ENCODE measurements around the gene EML4. TPM values are rescaled to one million over a fixed set of nuclear protein-coding genes. Genes with fewer than 3 reads are reported as not detected.

The EML4 gene
- total RNA-seq, 2 experiments from 2014 or later = 37.1 to 43.2 TPM

- Histone ChIP-seq H3K4me1 (ENCODE audit: insufficient read depth, low read length, poor library complexity, severe bottlenecking) (peaks cover 34% of the 10 kb centered on the region), H3K4me3 (ENCODE audit: low read depth, low read length, poor library complexity, severe bottlenecking) (peak overlapping the region; percentile 82), H3K79me2 (ENCODE audit: insufficient read depth, low read depth, low read length) (peaks cover 44% of the 10 kb centered on the region; the same call in 1 of the 2 replicates), H4K20me1 (ENCODE audit: insufficient read depth, low read length) (peaks cover 9% of the 10 kb centered on the region; the same call in 1 of the 2 replicates), H3K9me3 (ENCODE audit: low read length) (no peaks in the 10 kb centered on the region), H3K36me3 (ENCODE audit: insufficient read depth, low read length) (no peaks in the 10 kb centered on the region), H2AFZ (ENCODE audit: low read length) (no peak overlapping the region; the same call in 1 of the 2 replicates), H3K27ac (ENCODE audit: low read depth, low read length, poor library complexity, severe bottlenecking) (peak overlapping the region; percentile 59), H3K4me2 (ENCODE audit: low read length) (peak overlapping the region; percentile 98), H3K9me2 (ENCODE audit: insufficient read depth, low read length) (no peaks in the 10 kb centered on the region)
- no peak for TF ChIP-seq EZH2phosphoT487 (IDR thresholded peaks at IDR 0.05; ENCODE audit: borderline replicate concordance, low read depth, low read length)
- no peak for TF ChIP-seq CTCF (conservative IDR thresholded peaks at IDR 0.05; ENCODE audit: low read length)
- CTCF ChIA-PET (ENCODE audit: unreplicated experiment) = no interaction called here
- peak; percentile 23 for DNase-seq (ENCODE audit: low spot score)
- BruUV-seq (replicated peaks) = no TSS peak
- POLR2A ChIA-PET = interaction anchor here (0.7 to 3.0 kb wide), 7 partner anchors 10 to 724 kb away, joined by 3 to 19 read pairs (median 4); no protein-coding TSS in a partner anchor
- intact Hi-C loops (cut with micrococcal nuclease; ENCODE audit: unreplicated experiment) = loop anchor here (1.0 kb wide), 1 partner anchor 66 kb away; no protein-coding TSS in a partner anchor
These were observed 1.7 kb downstream of the EML4 start for GRCh38 chr2:42170619-42171395.

- H3K9me3 ChIP-seq (ENCODE audit: low read length) = no peaks in the 10 kb centered on the region
- H3K4me3 ChIP-seq (ENCODE audit: low read depth, low read length, poor library complexity, severe bottlenecking) = peak overlapping the region; percentile 82
- no peak overlapping the region for H2AFZ ChIP-seq (ENCODE audit: low read length)
- TSS peak; percentile 53 for BruUV-seq (replicated peaks)
- peaks cover 9% of the 10 kb centered on the region; the same call in 1 of the 2 replicates for H4K20me1 ChIP-seq (ENCODE audit: insufficient read depth, low read length)
- intact Hi-C loops (cut with micrococcal nuclease; ENCODE audit: unreplicated experiment) = no loop called here
- peaks cover 34% of the 10 kb centered on the region for H3K4me1 ChIP-seq (ENCODE audit: insufficient read depth, low read length, poor library complexity, severe bottlenecking)
- H3K27ac ChIP-seq (ENCODE audit: low read depth, low read length, poor library complexity, severe bottlenecking) = peak overlapping the region; percentile 59
- CTCF ChIA-PET (ENCODE audit: unreplicated experiment) = interaction anchor here (0.7 kb wide), 1 partner anchor 8 kb away, joined by 3 read pairs; no protein-coding TSS in a partner anchor
- peaks cover 44% of the 10 kb centered on the region; the same call in 1 of the 2 replicates for H3K79me2 ChIP-seq (ENCODE audit: insufficient read depth, low read depth, low read length)
- H3K36me3 ChIP-seq (ENCODE audit: insufficient read depth, low read length) = no peaks in the 10 kb centered on the region
- H3K9me2 ChIP-seq (ENCODE audit: insufficient read depth, low read length) = no peaks in the 10 kb centered on the region
- POLR2A ChIA-PET = interaction anchor here (0.6 to 3.0 kb wide), 11 partner anchors 9 to 724 kb away, joined by 3 to 19 read pairs (median 4); no protein-coding TSS in a partner anchor
- TF ChIP-seq CTCF (conservative IDR thresholded peaks at IDR 0.05; ENCODE audit: low read length) (no peak), EZH2phosphoT487 (IDR thresholded peaks at IDR 0.05; ENCODE audit: borderline replicate concordance, low read depth, low read length) (no peak)
- peak; percentile 16 for DNase-seq (ENCODE audit: low spot score)
- H3K4me2 ChIP-seq (ENCODE audit: low read length) = peak overlapping the region; percentile 98
These were observed 2.3 kb downstream of the EML4 start for GRCh38 chr2:42171396-42171980.
